Natural killer cell treated with Interleukin-12 subunit alpha and Interleukin-12 subunit beta and Interleukin-15 and Interleukin-18, amount 100 ng/mL, for 72 hours (primary cell): ENCODE measurements around the gene CPEB2. TPM values are rescaled to one million over a fixed set of nuclear protein-coding genes. Genes with fewer than 3 reads are reported as not detected.

ENCODE experiments used
- ATAC-seq, 2 donors: fragments of 150-1000 bp; cut with Tn5 transposase in 1 of 2; sonication (Bioruptor Pico), chemical (Tn5 transposase) in 1 of 2; 2 replicates each; pipeline ENCODE4 v1.10.0; 2021
- DNase-seq: peaks from one replicate; pipeline ENCODE4 v3.0.0; 2022; ENCODE audit warnings: low spot score
- H3K27ac Mint-ChIP-seq, 2 donors: 1 replicate in 1 of 2; 2 replicates in 1 of 2; pipeline ENCODE4 v1.8.0; 2022; ENCODE audit warnings: mixed read lengths in 2 of 2, mild to moderate bottlenecking in 1 of 2, moderate library complexity in 1 of 2
- H3K27me3 Mint-ChIP-seq, 2 donors: 1 replicate in 1 of 2; 2 replicates in 1 of 2; pipeline ENCODE4 v1.8.0; 2022; ENCODE audit warnings: mixed read lengths in 2 of 2
- H3K36me3 Mint-ChIP-seq: one replicate; pipeline ENCODE4 v1.8.0; 2022; ENCODE audit warnings: mixed read lengths
- H3K4me1 Mint-ChIP-seq, 2 donors: 1 replicate in 1 of 2; 2 replicates in 1 of 2; pipeline ENCODE4 v1.8.0; 2022; ENCODE audit warnings: low read depth in 2 of 2, mixed read lengths in 2 of 2, mild to moderate bottlenecking in 1 of 2
- H3K4me3 Mint-ChIP-seq: one replicate; pipeline ENCODE4 v1.8.0; 2022; ENCODE audit warnings: mixed read lengths
- H3K9me3 Mint-ChIP-seq: 2 replicates; pipeline ENCODE4 v1.8.0; 2022; ENCODE audit warnings: mixed read lengths
- total RNA-seq, 2 donors: library from RNA; stranded (reverse); gene quantifications; one replicate each; pipeline ENCODE4 v1.2.3, GENCODE V29; 2022

The CPEB2 gene
- total RNA-seq, 2 donors from 2014 or later, result 5.4 to 8.6 TPM

DNA sequence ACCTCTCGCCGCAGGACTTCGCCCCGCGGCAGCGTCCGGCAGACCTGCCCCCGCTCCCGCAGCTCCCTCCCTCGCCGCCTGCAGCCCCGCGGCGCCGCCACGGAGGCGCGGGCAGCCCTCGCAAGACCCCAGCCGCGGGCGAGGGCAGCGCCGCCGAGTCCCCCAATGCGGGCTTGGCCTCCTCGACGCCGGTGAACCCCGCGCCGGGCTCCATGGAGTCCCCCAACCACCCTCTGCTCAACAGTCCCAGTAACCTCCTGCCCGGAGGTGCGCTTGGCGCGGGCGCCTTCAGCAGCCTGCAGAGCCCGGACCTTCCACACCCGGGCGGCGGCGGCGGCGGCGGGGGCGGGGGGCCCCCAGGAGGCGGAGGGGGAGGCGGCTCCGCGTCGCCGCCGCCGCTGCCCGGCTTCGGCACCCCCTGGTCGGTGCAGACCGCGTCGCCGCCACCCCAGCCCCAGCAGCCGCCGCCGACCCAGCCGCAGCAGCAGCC lies 1.2 kb downstream of the CPEB2 start:
- ATAC-seq, result peak; percentile 11 to 31
- DNase-seq, result peak; percentile 66
- H3K27ac Mint-ChIP-seq, result no peak overlapping the region
- H3K27me3 Mint-ChIP-seq, result no peaks in the 10 kb centered on the region
- H3K4me3 Mint-ChIP-seq, result peak overlapping the region; percentile 91
- no peaks in the 10 kb centered on the region for H3K36me3 Mint-ChIP-seq
- H3K9me3 Mint-ChIP-seq, result no peaks in the 10 kb centered on the region
- H3K4me1 Mint-ChIP-seq, result peaks cover 19 to 31% of the 10 kb centered on the region in 2 donors

DNA sequence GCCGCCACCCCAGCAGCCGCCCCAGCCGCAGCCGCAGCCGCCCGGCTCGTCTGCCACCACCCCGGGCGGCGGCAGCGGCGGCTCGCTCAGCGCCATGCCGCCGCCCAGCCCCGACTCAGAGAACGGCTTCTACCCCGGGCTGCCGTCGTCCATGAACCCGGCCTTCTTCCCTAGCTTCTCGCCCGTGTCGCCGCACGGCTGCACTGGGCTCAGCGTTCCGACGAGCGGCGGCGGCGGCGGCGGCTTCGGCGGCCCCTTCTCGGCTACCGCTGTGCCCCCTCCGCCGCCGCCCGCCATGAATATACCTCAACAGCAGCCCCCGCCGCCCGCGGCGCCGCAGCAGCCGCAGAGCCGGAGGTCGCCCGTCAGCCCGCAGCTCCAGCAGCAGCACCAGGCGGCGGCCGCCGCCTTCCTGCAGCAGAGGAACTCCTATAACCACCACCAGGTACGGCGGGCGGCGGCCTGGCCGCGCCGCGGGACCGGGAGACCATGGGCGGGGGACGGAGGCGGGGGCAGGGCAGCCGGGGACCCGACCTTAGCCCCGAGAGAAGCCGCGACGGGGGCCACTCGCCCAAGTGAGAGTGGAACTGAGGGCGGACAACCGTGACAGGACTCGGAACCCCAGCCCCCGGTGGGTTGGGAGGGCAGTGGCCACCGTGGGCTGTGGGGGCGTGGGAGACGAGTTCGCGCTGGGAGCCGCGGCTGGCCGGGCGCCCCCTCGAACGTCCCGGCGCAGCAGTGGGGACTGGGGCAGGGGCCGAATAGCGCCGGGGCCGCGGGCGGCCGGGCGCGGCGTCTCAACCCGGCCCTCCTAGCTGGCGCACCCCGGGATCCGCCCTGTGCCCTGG lies 1.8 kb downstream of the CPEB2 start:
- DNase-seq (peak; percentile 69), ATAC-seq (peak in 1 of 2 donors; percentile 1)
- H3K4me1 Mint-ChIP-seq, result peaks cover 16 to 26% of the 10 kb centered on the region in 2 donors
- H3K27ac Mint-ChIP-seq, result peak overlapping the region; percentile 77 to 90
- peak overlapping the region; percentile 91 for H3K4me3 Mint-ChIP-seq
- no peaks in the 10 kb centered on the region for H3K9me3 Mint-ChIP-seq
- no peaks in the 10 kb centered on the region for H3K36me3 Mint-ChIP-seq
- H3K27me3 Mint-ChIP-seq, result no peaks in the 10 kb centered on the region

GRCh38 chr4:15004739-15005301 lies 2.5 kb downstream of the CPEB2 start:
- H3K27me3 Mint-ChIP-seq, result no peaks in the 10 kb centered on the region
- peak overlapping the region; percentile 89 for H3K4me3 Mint-ChIP-seq
- peaks cover 16 to 29% of the 10 kb centered on the region in 2 donors for H3K4me1 Mint-ChIP-seq
- H3K36me3 Mint-ChIP-seq, result no peaks in the 10 kb centered on the region
- DNase-seq, result peak; percentile 75
- no peak for ATAC-seq
- no peaks in the 10 kb centered on the region for H3K9me3 Mint-ChIP-seq
- peak overlapping the region; percentile 77 to 90 for H3K27ac Mint-ChIP-seq

DNA sequence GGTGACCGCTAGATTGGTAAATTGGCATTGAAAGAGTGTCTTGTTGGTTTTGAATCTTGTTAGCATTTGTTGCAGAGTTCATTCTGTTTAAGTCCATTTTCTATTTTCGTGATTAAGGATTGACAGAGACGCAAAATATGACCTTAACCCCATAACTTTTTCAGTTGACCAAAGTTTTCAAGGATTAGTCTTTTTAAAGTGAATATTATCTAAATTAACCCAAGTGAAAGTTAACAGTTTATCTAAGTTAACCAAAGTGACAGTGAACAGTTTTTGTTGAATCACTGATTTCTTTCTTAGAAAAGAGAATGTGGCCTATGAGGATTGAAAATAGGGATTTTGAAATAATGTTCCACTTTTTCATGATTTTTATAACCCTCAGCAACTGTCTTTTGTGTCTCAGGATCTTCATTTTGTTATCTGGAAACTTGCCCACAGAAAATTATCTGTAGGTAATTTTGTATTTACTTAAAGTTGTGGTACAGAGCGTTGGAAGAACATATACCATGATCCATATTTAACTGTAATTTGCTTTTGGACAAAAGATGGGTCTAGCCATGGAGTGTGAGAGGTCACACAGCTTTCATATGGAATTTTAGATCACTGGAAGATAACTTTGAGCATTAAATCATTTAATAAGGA lies 3.3 kb downstream of the CPEB2 start:
- H3K27ac Mint-ChIP-seq, result peak overlapping the region; percentile 77 to 90
- no peaks in the 10 kb centered on the region for H3K36me3 Mint-ChIP-seq
- H3K27me3 Mint-ChIP-seq, result no peaks in the 10 kb centered on the region
- H3K9me3 Mint-ChIP-seq, result no peaks in the 10 kb centered on the region
- DNase-seq, result no peak
- H3K4me3 Mint-ChIP-seq, result peak overlapping the region; percentile 89
- peaks cover 16 to 29% of the 10 kb centered on the region in 2 donors for H3K4me1 Mint-ChIP-seq
- no peak for ATAC-seq

- peak overlapping the region; percentile 54 for H3K4me3 Mint-ChIP-seq
- DNase-seq (no peak), ATAC-seq (no peak)
- H3K36me3 Mint-ChIP-seq, result no peaks in the 10 kb centered on the region
- peaks cover 11 to 23% of the 10 kb centered on the region in 2 donors for H3K4me1 Mint-ChIP-seq
- peak overlapping the region in 1 of 2 donors; percentile 77 for H3K27ac Mint-ChIP-seq
- no peaks in the 10 kb centered on the region for H3K9me3 Mint-ChIP-seq
- H3K27me3 Mint-ChIP-seq, result no peaks in the 10 kb centered on the region
Observed at GRCh38 chr4:15006416-15007024, 4.2 kb downstream of the CPEB2 start.

- H3K4me1 Mint-ChIP-seq, result peaks cover 11 to 23% of the 10 kb centered on the region in 2 donors
Observed at GRCh38 chr4:15007201-15007600, 4.9 kb downstream of the CPEB2 start.

GRCh38 chr4:15010038-15010585 lies 7.8 kb downstream of the CPEB2 start:
- H3K27me3 Mint-ChIP-seq, result no peaks in the 10 kb centered on the region

More at GRCh38 chr4:15007201-15007600, 4.9 kb downstream of the CPEB2 start:
- H3K4me3 Mint-ChIP-seq, result no peak overlapping the region
- no peak overlapping the region for H3K27ac Mint-ChIP-seq
- no peaks in the 10 kb centered on the region for H3K36me3 Mint-ChIP-seq
- no peaks in the 10 kb centered on the region for H3K9me3 Mint-ChIP-seq
- H3K27me3 Mint-ChIP-seq, result no peaks in the 10 kb centered on the region
- no peak for DNase-seq
- ATAC-seq, result no peak

GRCh38 chr4:15011166-15011565 lies 8.9 kb downstream of the CPEB2 start:
- no peak for ATAC-seq
- DNase-seq, result no peak
- Mint-ChIP-seq H3K9me3 (no peaks in the 10 kb centered on the region), H3K27me3 (no peaks in the 10 kb centered on the region), H3K4me1 (peaks cover 3 to 17% of the 10 kb centered on the region in 2 donors), H3K4me3 (no peak overlapping the region), H3K36me3 (no peaks in the 10 kb centered on the region), H3K27ac (no peak overlapping the region)

More at GRCh38 chr4:15010038-15010585, 7.8 kb downstream of the CPEB2 start:
- ATAC-seq (no peak), DNase-seq (no peak)
- peaks cover 10 to 27% of the 10 kb centered on the region in 2 donors for H3K4me1 Mint-ChIP-seq
- H3K4me3 Mint-ChIP-seq, result no peak overlapping the region
- no peaks in the 10 kb centered on the region for H3K9me3 Mint-ChIP-seq
- H3K27ac Mint-ChIP-seq, result no peak overlapping the region
- H3K36me3 Mint-ChIP-seq, result no peaks in the 10 kb centered on the region

GRCh38 chr4:15012017-15012788 lies 9.9 kb downstream of the CPEB2 start:
- no peak overlapping the region for H3K4me3 Mint-ChIP-seq
- H3K36me3 Mint-ChIP-seq, result no peaks in the 10 kb centered on the region

DNA sequence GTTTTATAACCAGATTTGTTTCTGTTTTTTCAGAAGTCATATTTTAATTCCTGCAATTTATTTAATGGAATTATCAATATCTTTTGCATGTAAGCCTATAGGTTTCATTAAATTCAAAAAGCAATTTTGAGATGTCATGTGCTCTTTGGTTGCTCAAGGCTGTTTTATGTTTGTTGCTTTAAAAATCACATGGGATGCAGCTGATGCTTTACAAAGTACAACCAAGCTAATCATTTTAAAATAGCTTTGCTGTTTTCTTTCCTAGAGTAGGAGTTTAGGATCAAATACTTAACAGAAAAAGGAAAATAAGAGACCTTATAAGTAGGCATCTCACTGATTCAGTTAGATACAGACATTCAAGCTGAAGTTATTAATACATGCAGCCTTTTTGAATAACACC lies 11.3 kb downstream of the CPEB2 start:
- no peaks in the 10 kb centered on the region for H3K9me3 Mint-ChIP-seq
- no peak for ATAC-seq
- H3K27ac Mint-ChIP-seq, result no peak overlapping the region
- DNase-seq, result no peak
- peaks cover 0 to 12% of the 10 kb centered on the region in 2 donors for H3K4me1 Mint-ChIP-seq
- no peaks in the 10 kb centered on the region for H3K36me3 Mint-ChIP-seq
- H3K27me3 Mint-ChIP-seq, result no peaks in the 10 kb centered on the region
- no peak overlapping the region for H3K4me3 Mint-ChIP-seq

More at GRCh38 chr4:15012017-15012788, 9.9 kb downstream of the CPEB2 start:
- H3K4me1 Mint-ChIP-seq, result peaks cover 0 to 12% of the 10 kb centered on the region in 2 donors
- H3K27ac Mint-ChIP-seq, result peak overlapping the region in 1 of 2 donors; percentile 41
- DNase-seq, result no peak
- ATAC-seq, result no peak
- no peaks in the 10 kb centered on the region for H3K27me3 Mint-ChIP-seq
- no peaks in the 10 kb centered on the region for H3K9me3 Mint-ChIP-seq

- H3K4me1 Mint-ChIP-seq, result peaks cover 0 to 11% of the 10 kb centered on the region in 2 donors
- no peaks in the 10 kb centered on the region for H3K27me3 Mint-ChIP-seq
- no peak overlapping the region for H3K27ac Mint-ChIP-seq
- no peak for DNase-seq
- no peak for ATAC-seq
- H3K9me3 Mint-ChIP-seq, result no peaks in the 10 kb centered on the region
- H3K4me3 Mint-ChIP-seq, result no peak overlapping the region
- H3K36me3 Mint-ChIP-seq, result peaks cover 6% of the 10 kb centered on the region
Observed at GRCh38 chr4:15015170-15015569, 12.9 kb downstream of the CPEB2 start.

GRCh38 chr4:15018361-15018760 lies 16.1 kb downstream of the CPEB2 start:
- no peak for ATAC-seq

More at GRCh38 chr4:15018361-15018760, 16.1 kb downstream of the CPEB2 start:
- H3K36me3 Mint-ChIP-seq, result peaks cover 6% of the 10 kb centered on the region
- DNase-seq, result no peak
- H3K27ac Mint-ChIP-seq, result no peak overlapping the region
- H3K27me3 Mint-ChIP-seq, result no peaks in the 10 kb centered on the region
- H3K4me3 Mint-ChIP-seq, result no peak overlapping the region
- no peaks in the 10 kb centered on the region for H3K9me3 Mint-ChIP-seq
- peaks cover 12 to 29% of the 10 kb centered on the region in 2 donors for H3K4me1 Mint-ChIP-seq
